HUDEP-2 (cell line): ENCODE results near the gene TMEM115.

Source experiments
- DNase-seq, 76 experiments: peaks; one replicate each; lab custom pipeline; 2025; ENCODE audit not compliant: unreplicated experiment in 76 of 76; lab: John Stamatoyannopoulos, UW

Gene TMEM115

GRCh38 chr3:50338965-50339364 is 20.4 kb downstream of the TMEM115 start:
- DNase-seq: peak in 9 of 76 experiments; percentile 18 to 58 (median 34)

- DNase-seq: peak in 75 of 76 experiments; percentile 59 to 99 (median 98)
Observed at GRCh38 chr3:50337175-50337861, 22.0 kb downstream of the TMEM115 start.

GRCh38 chr3:50336452-50337174 is 22.7 kb downstream of the TMEM115 start:
- DNase-seq: peak in 5 of 76 experiments; percentile 45 to 65 (median 54)

- DNase-seq: no peak
Observed at GRCh38 chr3:50334339-50335075, 24.8 kb downstream of the TMEM115 start.

- no peak for DNase-seq
Observed at GRCh38 chr3:50333744-50334328, 25.5 kb downstream of the TMEM115 start.

- no peak for DNase-seq
Observed at GRCh38 chr3:50331364-50331907, 27.9 kb downstream of the TMEM115 start.

GRCh38 chr3:50330330-50330729 is 29.0 kb downstream of the TMEM115 start:
- no peak for DNase-seq

- peak in 74 of 76 experiments; percentile 49 to 95 (median 89) for DNase-seq
Observed at GRCh38 chr3:50327943-50328691, 31.2 kb downstream of the TMEM115 start, which contains the start of gene TUSC2. Gene TUSC2, minus strand, starts transcription at chr3:50328223. Its CDS starts 124 bp downstream, at chr3:50328099.

GRCh38 chr3:50327129-50327528 is 32.2 kb downstream of the TMEM115 start:
- no peak for DNase-seq

GRCh38 chr3:50326182-50326541 is 33.2 kb downstream of the TMEM115 start:
- no peak for DNase-seq

GRCh38 chr3:50325497-50326181 is 33.7 kb downstream of the TMEM115 start:
- no peak for DNase-seq

- DNase-seq: peak in 14 of 76 experiments; percentile 11 to 51 (median 22)
Observed at GRCh38 chr3:50325113-50325480, 34.2 kb downstream of the TMEM115 start.

GRCh38 chr3:50324351-50325112 is 34.8 kb downstream of the TMEM115 start:
- DNase-seq: peak in 56 of 76 experiments; percentile 2 to 79 (median 49)

GRCh38 chr3:50323614-50324199 is 35.6 kb downstream of the TMEM115 start:
- no peak for DNase-seq

GRCh38 chr3:50323092-50323600 is 36.2 kb downstream of the TMEM115 start:
- DNase-seq: no peak

GRCh38 chr3:50322386-50323091 is 36.8 kb downstream of the TMEM115 start, which contains the start of gene HYAL2:
Gene HYAL2, minus strand, starts transcription at chr3:50322745. Its CDS starts 2,256 bp downstream, at chr3:50320489.
- DNase-seq: no peak

GRCh38 chr3:50322115-50322385 is 37.3 kb downstream of the TMEM115 start:
- DNase-seq: no peak
